ENCODE measurements around the gene USP17L26. TPM values are rescaled to one million over a fixed set of nuclear protein-coding genes. Genes with fewer than 3 reads are reported as not detected.
"Not testable (repeated sequence)": the region's sequence is repeated elsewhere in the genome, so short reads cannot be mapped to it uniquely, and the experiment has no call there.

The USP17L26 gene
- polyA plus RNA-seq (2014; cell fraction: cytosol; rRNA removed): not detected in 2 replicates
- not detected in 2 replicates for polyA plus RNA-seq (2014; cell fraction: nucleus; rRNA removed)

- not testable (repeated sequence) for DNase-seq (ENCODE audit: low spot score)
Observed at GRCh38 chr4:9334358-9334757, at the start of gene USP17L26. Gene USP17L26, plus strand, starts transcription at chr4:9334658. Its CDS starts 0 bp downstream, at chr4:9334658.

- not testable (repeated sequence) for DNase-seq (ENCODE audit: low spot score)
Observed at GRCh38 chr4:9324191-9324590, 10.3 kb upstream of the USP17L26 start.

GRCh38 chr4:9324865-9325264 lies 9.6 kb upstream of the USP17L26 start, which contains the start of gene USP17L24:
Gene USP17L24, plus strand, starts transcription at chr4:9325165. Its CDS starts 0 bp downstream, at chr4:9325165.
- DNase-seq (ENCODE audit: low spot score): not testable (repeated sequence)

- not testable (repeated sequence) for DNase-seq (ENCODE audit: low spot score)
Observed at GRCh38 chr4:9329611-9330010, 4.8 kb upstream of the USP17L26 start, which contains the start of gene USP17L25. Gene USP17L25, plus strand, starts transcription at chr4:9329911. Its CDS starts 0 bp downstream, at chr4:9329911.

- not testable (repeated sequence) for DNase-seq (ENCODE audit: low spot score)
Observed at GRCh38 chr4:9339103-9339502, 4.6 kb downstream of the USP17L26 start, which contains the start of gene USP17L5. Gene USP17L5, plus strand, starts transcription at chr4:9339403. Its CDS starts 0 bp downstream, at chr4:9339403.

GRCh38 chr4:9343848-9344247 lies 9.4 kb downstream of the USP17L26 start, which contains the start of gene USP17L27:
Gene USP17L27, plus strand, starts transcription at chr4:9344148. Its CDS starts 0 bp downstream, at chr4:9344148.
- DNase-seq (ENCODE audit: low spot score): not testable (repeated sequence)

GRCh38 chr4:9348593-9348992 lies 14.1 kb downstream of the USP17L26 start, which contains the start of gene USP17L28:
Gene USP17L28, plus strand, starts transcription at chr4:9348893. Its CDS starts 0 bp downstream, at chr4:9348893.
- DNase-seq (ENCODE audit: low spot score): not testable (repeated sequence)

- DNase-seq (ENCODE audit: low spot score): not testable (repeated sequence)
Observed at GRCh38 chr4:9350866-9351265, 16.4 kb downstream of the USP17L26 start.

GRCh38 chr4:9353338-9353737 lies 18.9 kb downstream of the USP17L26 start, which contains the start of gene USP17L29:
Gene USP17L29, plus strand, starts transcription at chr4:9353638. Its CDS starts 0 bp downstream, at chr4:9353638.
- DNase-seq (ENCODE audit: low spot score): not testable (repeated sequence)

- not testable (repeated sequence) for DNase-seq (ENCODE audit: low spot score)
Observed at GRCh38 chr4:9362829-9363228, 28.4 kb downstream of the USP17L26 start, which contains the start of gene USP17L30. Gene USP17L30, plus strand, starts transcription at chr4:9363129. Its CDS starts 0 bp downstream, at chr4:9363129.

GRCh38 chr4:9379881-9380280 lies 45.4 kb downstream of the USP17L26 start:
- DNase-seq (ENCODE audit: low spot score): not testable (repeated sequence)

- peak; percentile 13 for DNase-seq (ENCODE audit: low spot score)
Observed at GRCh38 chr4:9381012-9381534, 46.6 kb downstream of the USP17L26 start.

- no peak for DNase-seq (ENCODE audit: low spot score)
Observed at GRCh38 chr4:9384126-9384525, 49.7 kb downstream of the USP17L26 start.
